ENCODE measurements around the gene GPC1.

GPC1 gene

DNA sequence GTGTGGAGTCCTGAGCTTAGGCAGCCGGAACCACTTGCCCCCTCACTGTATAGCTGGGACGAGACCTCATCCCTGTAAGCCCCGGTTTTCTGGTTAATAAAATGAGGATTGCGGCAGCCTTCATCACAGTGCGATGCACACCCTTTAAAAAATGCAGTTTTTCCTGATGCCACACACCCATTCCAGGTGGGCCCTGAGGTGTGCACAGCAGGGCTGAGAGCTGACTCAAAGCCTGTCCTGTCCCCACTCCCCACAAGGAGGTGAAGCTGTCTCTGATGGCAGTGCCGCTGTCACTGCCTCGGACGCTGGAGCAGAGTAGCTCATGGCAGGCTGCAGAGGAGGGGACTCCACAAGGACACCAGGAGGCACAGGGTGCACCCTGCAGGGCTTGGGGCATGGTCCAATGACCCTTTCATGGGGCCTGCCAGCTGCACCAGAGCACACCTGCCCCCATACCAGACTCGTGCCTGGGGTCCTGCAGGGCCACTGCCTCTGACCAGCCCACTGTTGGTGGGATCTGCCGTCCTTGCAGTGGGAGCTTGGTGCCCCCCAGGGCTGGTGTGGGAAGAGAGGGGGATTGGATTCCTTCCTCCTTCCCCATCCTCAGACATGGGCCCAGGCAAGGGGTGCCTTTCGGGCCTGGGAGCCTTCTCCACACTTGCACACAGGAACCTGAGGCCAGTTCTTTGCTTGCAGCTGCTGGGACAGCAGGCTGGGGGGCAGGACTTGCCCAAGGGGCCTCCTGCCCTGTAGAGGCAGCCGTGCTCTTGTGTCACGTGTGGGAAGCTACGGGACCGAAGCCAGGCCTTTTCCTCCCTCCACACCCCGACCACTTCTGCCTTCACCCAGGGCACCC lies 22.8 kb downstream of the GPC1 start:
- no peak for DNase-seq

DNA sequence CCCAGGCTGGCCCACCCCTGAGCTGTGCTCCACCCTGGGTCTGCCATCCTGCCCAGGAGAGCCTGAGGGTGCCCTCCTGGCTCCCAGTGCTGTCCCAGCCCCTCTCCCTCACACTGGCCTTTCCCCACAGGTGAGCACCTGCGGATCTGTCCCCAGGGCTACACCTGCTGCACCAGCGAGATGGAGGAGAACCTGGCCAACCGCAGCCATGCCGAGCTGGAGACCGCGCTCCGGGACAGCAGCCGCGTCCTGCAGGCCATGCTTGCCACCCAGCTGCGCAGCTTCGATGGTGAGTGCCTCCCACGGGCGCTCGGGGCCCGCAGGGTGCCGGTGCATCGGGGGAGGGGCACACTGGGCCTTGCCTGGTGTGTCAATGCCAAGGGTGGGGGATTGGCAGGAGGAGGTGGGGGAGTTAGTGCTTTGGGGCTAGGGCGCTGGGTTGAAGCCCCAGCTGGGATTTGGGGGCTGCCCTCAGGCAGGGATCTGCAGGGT lies 23.5 kb downstream of the GPC1 start:
- DNase-seq = no peak

GRCh38 chr2:240459401-240460252 lies 24.2 kb downstream of the GPC1 start:
- no peak for DNase-seq

DNA sequence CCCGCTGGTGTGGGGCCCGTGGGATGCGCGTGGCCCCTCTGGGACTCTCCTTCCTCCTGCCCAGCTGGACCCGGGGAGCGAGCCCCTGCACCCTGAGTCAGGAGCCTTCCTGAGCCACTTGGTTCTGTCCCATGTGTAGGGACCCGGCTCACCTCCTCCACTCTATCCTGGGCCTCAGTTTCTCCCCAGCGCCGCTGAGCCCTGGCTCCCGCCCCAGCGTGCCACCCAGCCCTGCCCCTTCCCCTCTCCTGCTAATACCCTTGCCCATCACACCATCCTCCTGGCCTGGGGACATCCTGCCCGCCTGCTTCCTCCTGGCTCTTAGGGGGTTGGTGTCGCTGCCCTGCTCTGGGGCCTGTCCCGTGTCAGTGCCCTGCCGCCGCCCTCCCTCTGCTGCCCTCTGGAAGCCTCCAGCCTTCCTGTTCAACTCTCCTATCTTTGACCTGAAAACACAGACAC lies 24.8 kb downstream of the GPC1 start:
- DNase-seq = no peak

DNA sequence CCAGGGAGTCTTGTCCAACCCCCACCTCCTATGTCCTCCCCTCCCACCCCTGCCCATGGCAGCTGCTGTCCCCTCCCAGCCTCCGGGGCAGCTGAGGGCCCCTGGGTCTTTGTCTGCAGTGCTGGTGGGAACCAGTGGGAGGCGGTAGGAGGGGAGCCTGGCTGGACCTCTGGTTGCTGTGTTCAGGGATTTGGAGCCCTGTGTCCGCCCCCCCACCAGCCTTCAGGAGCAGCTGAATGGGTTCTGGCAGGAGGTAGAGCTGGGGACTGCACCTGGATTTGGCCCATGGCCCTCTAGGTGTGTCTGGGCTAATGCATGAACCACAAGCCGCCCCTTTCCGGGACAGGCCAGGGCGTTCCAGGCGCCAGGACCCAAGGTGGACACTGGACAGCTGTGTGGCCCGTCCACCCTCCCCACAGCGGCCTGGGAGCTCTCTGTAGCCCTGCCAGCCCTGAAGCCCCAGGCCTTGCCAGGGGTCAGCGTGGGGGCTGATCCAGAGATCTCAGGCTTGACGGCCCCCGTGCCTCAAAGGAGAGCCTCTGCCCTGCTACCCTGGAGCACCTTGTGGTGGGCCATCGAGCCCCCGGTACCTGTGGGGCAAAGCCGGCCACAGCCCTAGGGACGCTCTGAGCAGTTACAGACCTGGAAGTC lies 25.4 kb downstream of the GPC1 start:
- no peak for DNase-seq

DNA sequence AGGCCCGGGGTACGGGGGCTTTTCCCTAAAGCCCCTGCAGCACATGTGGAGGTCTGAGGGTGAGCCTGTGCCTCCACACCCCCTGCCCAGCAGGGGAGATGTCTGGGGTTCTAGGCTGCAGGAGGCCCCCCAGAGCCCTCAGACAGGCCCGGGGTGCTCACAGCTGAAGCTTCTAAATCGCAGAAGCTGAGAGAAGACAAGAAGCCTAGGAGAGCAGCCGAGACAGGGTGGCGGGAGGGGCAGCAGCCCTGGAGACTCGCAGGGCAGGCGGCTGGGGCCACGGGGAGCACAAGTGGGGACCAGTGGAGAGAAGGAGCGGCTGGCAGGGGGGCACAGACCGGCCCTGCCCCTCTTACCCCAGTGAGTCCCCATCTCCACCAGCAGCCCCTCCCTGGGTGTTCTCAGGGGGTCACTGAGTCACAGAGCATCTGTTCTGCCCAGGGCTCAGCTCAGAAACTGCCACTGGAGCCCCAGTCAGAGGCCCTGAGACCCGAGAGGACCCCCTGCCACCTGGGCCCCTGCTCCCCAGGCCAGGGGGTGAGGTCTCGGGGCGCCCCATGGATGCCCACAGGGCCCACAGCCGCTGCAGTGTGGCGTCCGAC lies 26.1 kb downstream of the GPC1 start:
- DNase-seq = no peak

DNA sequence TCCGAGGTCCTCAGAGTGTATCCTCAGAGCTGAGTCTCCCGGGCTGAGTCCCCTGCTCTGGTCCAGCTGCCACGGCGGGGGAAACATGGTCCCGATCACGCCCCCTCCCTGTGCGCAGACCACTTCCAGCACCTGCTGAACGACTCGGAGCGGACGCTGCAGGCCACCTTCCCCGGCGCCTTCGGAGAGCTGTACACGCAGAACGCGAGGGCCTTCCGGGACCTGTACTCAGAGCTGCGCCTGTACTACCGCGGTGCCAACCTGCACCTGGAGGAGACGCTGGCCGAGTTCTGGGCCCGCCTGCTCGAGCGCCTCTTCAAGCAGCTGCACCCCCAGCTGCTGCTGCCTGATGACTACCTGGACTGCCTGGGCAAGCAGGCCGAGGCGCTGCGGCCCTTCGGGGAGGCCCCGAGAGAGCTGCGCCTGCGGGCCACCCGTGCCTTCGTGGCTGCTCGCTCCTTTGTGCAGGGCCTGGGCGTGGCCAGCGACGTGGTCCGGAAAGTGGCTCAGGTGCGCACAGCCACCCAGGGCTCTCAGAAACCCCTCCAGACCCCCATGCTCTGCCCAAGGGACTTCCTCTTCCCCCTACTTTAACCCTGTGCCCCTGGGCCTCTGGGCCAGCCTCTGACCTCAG lies 26.7 kb downstream of the GPC1 start:
- no peak for DNase-seq

DNA sequence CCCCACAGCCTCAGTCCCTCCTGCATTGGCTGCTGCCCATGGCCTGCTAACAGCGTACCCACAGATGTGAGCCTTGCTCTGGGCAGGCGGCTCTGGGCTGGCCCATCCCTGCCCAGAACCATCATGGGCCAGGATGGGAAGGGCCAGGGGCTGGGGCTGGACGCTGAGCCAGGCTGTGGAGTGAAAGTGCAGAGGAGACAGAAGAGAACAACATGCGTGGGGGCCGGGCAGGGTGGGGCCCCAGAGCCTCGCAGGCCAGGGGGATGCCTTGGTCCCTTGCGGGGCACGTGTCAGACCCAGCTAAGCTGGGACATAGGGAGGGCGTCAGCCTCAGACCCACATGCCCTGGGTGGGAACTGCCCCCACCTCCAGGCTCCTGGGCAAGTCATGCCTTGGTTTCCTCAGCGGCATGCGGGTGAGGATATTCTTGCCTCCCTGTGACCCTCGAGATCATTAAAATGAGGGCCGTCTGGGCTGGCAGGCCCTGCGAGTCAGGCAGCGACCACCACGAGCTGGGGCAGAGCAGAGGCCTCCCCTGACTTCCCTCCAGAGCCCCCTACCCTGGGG lies 27.3 kb downstream of the GPC1 start:
- DNase-seq = no peak

DNA sequence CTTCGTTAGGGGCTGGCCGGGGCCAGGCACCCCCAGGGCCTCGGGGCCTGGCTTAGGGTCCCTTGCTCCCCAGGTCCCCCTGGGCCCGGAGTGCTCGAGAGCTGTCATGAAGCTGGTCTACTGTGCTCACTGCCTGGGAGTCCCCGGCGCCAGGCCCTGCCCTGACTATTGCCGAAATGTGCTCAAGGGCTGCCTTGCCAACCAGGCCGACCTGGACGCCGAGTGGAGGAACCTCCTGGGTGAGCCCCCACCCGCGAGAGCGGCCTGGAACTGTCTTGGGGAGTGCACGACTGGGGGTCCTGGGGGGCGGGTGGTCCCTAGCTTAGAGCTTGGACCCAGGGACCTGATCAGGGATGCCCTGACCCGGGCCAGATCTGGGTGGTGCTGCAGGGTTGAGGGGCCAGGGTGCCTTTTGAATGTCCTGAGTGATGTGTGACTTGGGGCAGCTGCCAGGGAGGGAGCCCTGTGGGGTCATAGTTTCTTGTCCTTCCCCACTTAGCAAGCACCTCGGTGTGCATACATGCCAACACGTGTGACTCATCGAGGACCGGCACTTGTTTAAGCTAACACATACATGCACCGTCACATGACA lies 27.9 kb downstream of the GPC1 start:
- DNase-seq = no peak

DNA sequence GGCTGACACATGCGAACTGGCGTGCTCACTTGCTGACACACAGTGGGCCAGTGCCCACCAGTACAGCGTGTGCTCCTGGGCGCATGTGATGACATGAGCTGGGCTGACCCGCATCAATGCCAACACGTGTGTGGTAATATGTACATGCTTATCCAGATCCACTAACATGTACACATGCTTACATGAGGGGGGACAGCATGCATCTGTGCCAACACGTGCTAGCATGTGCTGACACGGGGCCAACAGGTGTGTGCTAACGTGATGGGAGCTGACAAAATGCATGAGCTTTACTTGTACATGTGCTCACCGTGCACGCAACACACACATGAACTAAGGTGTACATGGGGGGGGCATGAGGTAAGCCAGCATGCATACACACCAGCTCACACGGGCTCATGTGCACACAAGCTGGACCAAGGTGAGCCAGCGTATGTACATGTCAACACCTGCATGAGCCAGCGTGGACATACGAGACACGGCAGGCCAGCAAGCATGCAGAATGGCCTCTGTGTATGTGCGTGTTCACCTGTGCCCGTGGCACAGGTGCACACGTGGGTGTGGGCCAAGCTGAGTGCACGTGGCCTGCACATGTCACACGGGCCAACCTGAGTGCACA lies 28.5 kb downstream of the GPC1 start:
- no peak for DNase-seq

DNA sequence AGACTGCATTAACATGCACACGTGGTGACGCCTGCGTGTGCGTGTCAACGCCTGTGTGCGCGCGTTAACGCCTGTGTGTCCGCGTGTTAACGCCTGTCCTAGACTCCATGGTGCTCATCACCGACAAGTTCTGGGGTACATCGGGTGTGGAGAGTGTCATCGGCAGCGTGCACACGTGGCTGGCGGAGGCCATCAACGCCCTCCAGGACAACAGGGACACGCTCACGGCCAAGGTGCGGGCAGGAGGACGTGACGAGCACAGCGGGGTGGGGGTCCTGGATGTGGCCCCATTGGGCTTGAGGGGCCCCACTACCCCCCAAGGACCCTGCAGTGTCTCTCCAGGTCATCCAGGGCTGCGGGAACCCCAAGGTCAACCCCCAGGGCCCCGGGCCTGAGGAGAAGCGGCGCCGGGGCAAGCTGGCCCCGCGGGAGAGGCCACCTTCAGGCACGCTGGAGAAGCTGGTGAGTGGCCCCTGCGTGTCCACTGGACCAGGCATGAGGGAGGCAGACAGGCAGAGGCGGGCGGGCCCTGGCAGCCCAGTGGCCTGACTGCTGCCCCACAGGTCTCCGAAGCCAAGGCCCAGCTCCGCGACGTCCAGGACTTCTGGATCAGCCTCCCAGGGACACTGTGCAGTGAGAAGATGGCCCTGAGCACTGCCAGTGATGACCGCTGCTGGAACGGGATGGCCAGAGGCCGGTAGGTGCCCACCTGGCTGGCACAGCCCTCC lies 29.2 kb downstream of the GPC1 start:
- DNase-seq = no peak

DNA sequence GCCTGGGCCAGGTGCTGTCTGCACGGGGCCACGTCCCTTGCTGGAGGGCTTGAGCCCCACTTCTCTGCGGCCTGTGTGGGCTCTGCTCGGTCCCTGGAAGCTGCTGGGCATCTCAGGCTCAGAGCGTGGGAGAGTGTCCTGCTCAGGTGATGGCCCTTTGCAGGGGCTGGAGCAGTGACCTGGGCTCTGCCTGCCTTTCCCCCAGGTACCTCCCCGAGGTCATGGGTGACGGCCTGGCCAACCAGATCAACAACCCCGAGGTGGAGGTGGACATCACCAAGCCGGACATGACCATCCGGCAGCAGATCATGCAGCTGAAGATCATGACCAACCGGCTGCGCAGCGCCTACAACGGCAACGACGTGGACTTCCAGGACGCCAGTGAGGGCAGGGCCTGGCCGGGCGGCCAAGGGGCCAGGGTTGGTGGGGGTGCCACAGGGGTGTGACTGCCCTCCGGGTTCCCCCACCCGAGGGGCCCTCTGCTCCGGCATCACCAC lies 29.9 kb downstream of the GPC1 start:
- no peak for DNase-seq

- DNase-seq = no peak
These were observed 30.5 kb downstream of the GPC1 start for GRCh38 chr2:240465765-240466578.

GRCh38 chr2:240466579-240467148 lies 31.2 kb downstream of the GPC1 start:
- no peak for DNase-seq

DNA sequence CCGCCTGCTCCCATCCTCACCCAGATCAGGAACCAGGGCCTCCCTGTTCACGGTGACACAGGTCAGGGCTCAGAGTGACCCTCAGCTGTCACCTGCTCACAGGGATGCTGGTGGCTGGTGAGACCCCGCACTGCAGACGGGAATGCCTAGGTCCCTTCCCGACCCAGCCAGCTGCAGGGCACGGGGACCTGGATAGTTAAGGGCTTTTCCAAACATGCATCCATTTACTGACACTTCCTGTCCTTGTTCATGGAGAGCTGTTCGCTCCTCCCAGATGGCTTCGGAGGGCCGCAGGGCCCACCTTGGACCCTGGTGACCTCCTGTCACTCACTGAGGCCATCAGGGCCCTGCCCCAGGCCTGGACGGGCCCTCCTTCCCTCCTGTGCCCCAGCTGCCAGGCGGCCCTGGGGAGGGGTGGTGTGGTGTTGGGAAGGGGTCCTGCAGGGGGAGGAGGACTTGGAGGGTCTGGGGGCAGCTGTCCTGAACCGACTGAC lies 31.7 kb downstream of the GPC1 start:
- no peak for DNase-seq

DNA sequence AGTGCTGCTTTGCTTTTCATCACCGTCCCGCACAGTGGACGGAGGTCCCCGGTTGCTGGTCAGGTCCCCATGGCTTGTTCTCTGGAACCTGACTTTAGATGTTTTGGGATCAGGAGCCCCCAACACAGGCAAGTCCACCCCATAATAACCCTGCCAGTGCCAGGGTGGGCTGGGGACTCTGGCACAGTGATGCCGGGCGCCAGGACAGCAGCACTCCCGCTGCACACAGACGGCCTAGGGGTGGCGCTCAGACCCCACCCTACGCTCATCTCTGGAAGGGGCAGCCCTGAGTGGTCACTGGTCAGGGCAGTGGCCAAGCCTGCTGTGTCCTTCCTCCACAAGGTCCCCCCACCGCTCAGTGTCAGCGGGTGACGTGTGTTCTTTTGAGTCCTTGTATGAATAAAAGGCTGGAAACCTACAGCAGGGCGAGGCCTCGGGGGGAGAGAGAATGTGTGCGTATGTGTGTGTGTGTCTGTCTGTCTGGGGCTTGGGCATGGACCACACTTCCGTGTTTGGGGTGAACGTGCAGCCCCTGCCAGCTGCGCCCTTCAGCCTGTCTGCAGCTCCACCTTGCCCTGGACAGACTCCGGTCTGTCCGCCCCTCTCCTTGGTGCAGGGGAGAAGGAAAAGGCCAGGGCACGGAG lies 32.3 kb downstream of the GPC1 start:
- no peak for DNase-seq

- no peak for DNase-seq
These were observed 33.1 kb downstream of the GPC1 start for GRCh38 chr2:240468303-240469238.
